PC-3 (cell line): Measurements from ENCODE around the gene BBLN. TPM values are rescaled to one million over a fixed set of nuclear protein-coding genes. Genes with fewer than 3 reads are reported as not detected.

Experiments used
- ATAC-seq: fragments of 200-7000 bp; cut with Tn5 transposase; 2 replicates; pipeline ENCODE4 v1.9.1; 2020; ENCODE audit warnings: mild to moderate bottlenecking, moderate library complexity
- BruUV-seq: library from RNA; stranded (reverse); fragments of 400-500 nt; replicated peaks from 2 replicates; lab custom pipeline; 2021; lab: Mats Ljungman, UMichigan
- CTCF ChIA-PET: fragments of 300-600 bp; sonication (Branson Sonifier 250); formaldehyde crosslinking; loops from one replicate; lab custom pipeline; 2022; ENCODE audit warnings: antibody characterized with exemption; lab: Charles Lee
- POLR2A ChIA-PET: fragments of 300-600 bp; sonication (Branson Sonifier 250); formaldehyde crosslinking; loops from one replicate; lab custom pipeline; 2022; ENCODE audit warnings: antibody characterized with exemption; ENCODE audit not compliant: unreplicated experiment; lab: Charles Lee
- DNase-seq: peaks from one replicate; pipeline ENCODE4 v3.0.0-alpha.2; 2015
- H2AFZ ChIP-seq: fragments of 300-600 bp; sonication (generic); 2 replicates; pipeline ENCODE4 v1.6.0; 2016; ENCODE audit warnings: antibody characterized with exemption, low read length
- H3F3A ChIP-seq: fragments of 300-600 bp; sonication (generic); one replicate; pipeline ENCODE4 v1.6.0; 2017; ENCODE audit warnings: antibody characterized with exemption, low read length, control low read depth, mild to moderate bottlenecking; ENCODE audit not compliant: unreplicated experiment
- H3K27ac ChIP-seq: fragments of 300-600 bp; sonication (generic); 2 replicates; pipeline ENCODE4 v1.5.1; 2016; ENCODE audit warnings: mild to moderate bottlenecking, low read length
- H3K27me3 ChIP-seq: fragments of 300-600 bp; sonication (generic); 2 replicates; pipeline ENCODE4 v1.6.1; 2016; ENCODE audit warnings: low read length, mixed read lengths
- H3K36me3 ChIP-seq: fragments of 300-600 bp; sonication (generic); 2 replicates; pipeline ENCODE4 v1.6.1; 2016; ENCODE audit warnings: low read depth, mixed run types, low read length, mixed read lengths
- H3K4me1 ChIP-seq: fragments of 300-600 bp; sonication (generic); 2 replicates; pipeline ENCODE4 v1.5.1; 2016; ENCODE audit warnings: low read length; ENCODE audit not compliant: insufficient read depth
- H3K4me2 ChIP-seq: fragments of 300-600 bp; sonication (generic); 2 replicates; pipeline ENCODE4 v1.6.0; 2016; ENCODE audit warnings: low read length
- H3K4me3 ChIP-seq: fragments of 300-600 bp; sonication (generic); 2 replicates; pipeline ENCODE4 v1.5.1; 2016; ENCODE audit warnings: mild to moderate bottlenecking, low read length, mixed read lengths
- H3K79me2 ChIP-seq: fragments of 300-600 bp; sonication (generic); 2 replicates; pipeline ENCODE4 v1.6.1; 2017; ENCODE audit warnings: low read length, mixed read lengths
- H3K9ac ChIP-seq: fragments of 300-600 bp; sonication (generic); 2 replicates; pipeline ENCODE4 v1.6.0; 2016; ENCODE audit warnings: mild to moderate bottlenecking, low read length
- H3K9me2 ChIP-seq: fragments of 300-600 bp; sonication (generic); replicated peaks from 2 replicates; pipeline ENCODE4 v1.6.1; 2016; ENCODE audit warnings: mixed run types, low read length, mixed read lengths
- H3K9me3 ChIP-seq: fragments of 300-600 bp; sonication (generic); 2 replicates; pipeline ENCODE4 v1.6.1; 2016; ENCODE audit warnings: low read length, mixed read lengths
- H4K20me1 ChIP-seq: fragments of 300-600 bp; sonication (generic); 2 replicates; pipeline ENCODE4 v1.6.1; 2016; ENCODE audit warnings: low read length, mixed read lengths
- EZH2 ChIP-seq: fragments of 300-600 bp; sonication (generic); IDR thresholded peaks from one replicate; pipeline ENCODE4 v1.6.1; 2017; ENCODE audit warnings: antibody characterized with exemption, mild to moderate bottlenecking, low read length; ENCODE audit not compliant: unreplicated experiment
- EZH2phosphoT487 ChIP-seq: fragments of 300-600 bp; sonication (generic); IDR thresholded peaks from 2 replicates; pipeline ENCODE4 v1.6.1; 2018; ENCODE audit warnings: mild to moderate bottlenecking, antibody characterized with exemption, low read length, borderline replicate concordance
- intact Hi-C: fragments of 100-400 bp; cut with micrococcal nuclease; formaldehyde crosslinking; loops from 2 replicates; pipeline ENCODE4 v1.9.0; 2023
- total RNA-seq: library from RNA; depleted of rRNA; stranded (reverse); fragments of >200 nt; gene quantifications from 2 replicates; pipeline ENCODE4 v1.2.3, GENCODE V29; 2014
- TF ChIP-seq, protein P1 (sequence below): fragments of 300-600 bp; sonication (generic); conservative IDR thresholded peaks from 2 replicates; pipeline ENCODE4 v1.5.1; 2017; ENCODE audit warnings: antibody characterized with exemption, low read depth, mild to moderate bottlenecking, low read length

BBLN gene
- total RNA-seq, 1 experiment from 2014 or later: 158 TPM

DNA sequence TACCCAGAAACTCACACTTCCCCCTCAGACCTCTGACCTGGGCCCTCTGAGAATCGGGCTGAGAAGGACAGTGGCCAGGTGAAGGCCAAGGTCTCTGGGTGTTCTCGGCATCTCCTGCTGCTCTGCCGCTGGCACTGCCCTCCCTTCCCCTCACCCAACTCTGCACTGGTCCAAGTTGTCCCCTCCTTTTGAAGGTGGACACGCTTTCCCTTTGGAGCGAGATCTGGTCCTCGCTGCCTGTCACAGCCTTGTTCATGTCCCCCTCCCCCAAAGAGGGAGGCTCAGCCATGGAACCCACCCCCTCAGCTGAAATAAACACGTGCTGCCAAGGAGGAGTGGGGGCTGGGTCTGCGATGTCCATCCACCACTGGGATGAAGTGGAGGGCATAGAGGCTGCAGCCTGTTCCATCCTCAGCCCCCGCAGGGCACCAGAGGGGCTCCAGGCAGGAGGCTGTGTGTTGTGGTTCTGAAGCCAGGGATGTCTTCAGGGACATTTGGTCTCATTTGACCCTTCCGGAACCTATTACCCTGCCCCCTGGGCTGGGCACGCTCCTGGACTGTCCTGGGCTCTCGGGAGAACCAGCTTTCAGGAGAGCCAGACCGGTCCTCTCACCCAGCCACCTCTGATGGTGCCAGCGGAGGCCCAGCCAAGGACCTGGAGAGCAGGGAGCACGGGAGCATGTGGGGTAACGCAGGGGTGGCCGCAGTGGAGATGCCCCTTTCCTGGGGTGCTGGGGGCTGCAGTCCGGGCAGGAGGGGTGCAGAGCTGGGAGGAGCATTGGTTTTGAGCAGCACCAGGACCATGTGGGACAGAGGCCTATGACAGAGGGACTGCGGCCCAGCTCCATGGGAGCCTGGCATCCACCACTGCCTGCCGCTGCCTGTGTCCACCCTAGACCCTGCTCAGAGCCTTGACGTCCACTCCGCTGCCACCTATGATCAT, 15.6 kb upstream of the BBLN start:
- no peaks in the 10 kb centered on the region for H3K27me3 ChIP-seq
- H3F3A ChIP-seq: no peaks in the 10 kb centered on the region
- POLR2A ChIA-PET: interaction anchor here (0.6 kb wide), 1 partner anchor 14 kb away, joined by 3 read pairs; no protein-coding TSS in a partner anchor
- H4K20me1 ChIP-seq: no peaks in the 10 kb centered on the region
- DNase-seq: no peak
- intact Hi-C loops: no loop called here
- H3K9me2 ChIP-seq: no peaks in the 10 kb centered on the region
- TF ChIP-seq EZH2phosphoT487: no peak
- TF ChIP-seq EZH2: no peak
- TF ChIP-seq, protein P1, sequence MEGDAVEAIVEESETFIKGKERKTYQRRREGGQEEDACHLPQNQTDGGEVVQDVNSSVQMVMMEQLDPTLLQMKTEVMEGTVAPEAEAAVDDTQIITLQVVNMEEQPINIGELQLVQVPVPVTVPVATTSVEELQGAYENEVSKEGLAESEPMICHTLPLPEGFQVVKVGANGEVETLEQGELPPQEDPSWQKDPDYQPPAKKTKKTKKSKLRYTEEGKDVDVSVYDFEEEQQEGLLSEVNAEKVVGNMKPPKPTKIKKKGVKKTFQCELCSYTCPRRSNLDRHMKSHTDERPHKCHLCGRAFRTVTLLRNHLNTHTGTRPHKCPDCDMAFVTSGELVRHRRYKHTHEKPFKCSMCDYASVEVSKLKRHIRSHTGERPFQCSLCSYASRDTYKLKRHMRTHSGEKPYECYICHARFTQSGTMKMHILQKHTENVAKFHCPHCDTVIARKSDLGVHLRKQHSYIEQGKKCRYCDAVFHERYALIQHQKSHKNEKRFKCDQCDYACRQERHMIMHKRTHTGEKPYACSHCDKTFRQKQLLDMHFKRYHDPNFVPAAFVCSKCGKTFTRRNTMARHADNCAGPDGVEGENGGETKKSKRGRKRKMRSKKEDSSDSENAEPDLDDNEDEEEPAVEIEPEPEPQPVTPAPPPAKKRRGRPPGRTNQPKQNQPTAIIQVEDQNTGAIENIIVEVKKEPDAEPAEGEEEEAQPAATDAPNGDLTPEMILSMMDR: no peak
- peak overlapping the region; percentile 83 for H3K9ac ChIP-seq
- no peaks in the 10 kb centered on the region for H3K79me2 ChIP-seq
- H3K9me3 ChIP-seq: no peaks in the 10 kb centered on the region
- CTCF ChIA-PET: no interaction called here
- H2AFZ ChIP-seq: no peak overlapping the region
- BruUV-seq: no TSS peak
- peaks cover 58% of the 10 kb centered on the region for H3K4me1 ChIP-seq
- peak overlapping the region; percentile 75 for H3K4me2 ChIP-seq
- H3K4me3 ChIP-seq: no peak overlapping the region
- no peak for ATAC-seq
- no peaks in the 10 kb centered on the region for H3K36me3 ChIP-seq
- H3K27ac ChIP-seq: peak overlapping the region; percentile 99

DNA sequence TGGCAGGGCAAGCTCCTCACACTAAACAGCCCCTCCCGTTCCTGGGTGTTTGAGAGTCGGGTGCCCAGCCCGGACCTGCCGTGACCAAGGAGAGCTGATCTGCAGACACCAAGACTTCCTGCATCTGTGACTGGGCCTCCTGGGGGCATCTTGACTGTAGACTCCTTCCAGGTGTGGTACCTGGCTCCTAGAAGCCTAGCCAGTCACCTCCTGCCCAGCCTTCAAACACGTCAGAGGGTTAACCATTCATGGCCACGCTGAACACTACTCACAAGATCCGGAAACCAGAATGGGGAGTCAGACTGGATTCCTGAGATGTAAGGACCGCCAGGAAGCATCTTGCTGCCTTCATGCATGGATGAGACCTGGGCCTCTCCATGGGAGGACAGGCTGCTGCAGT, 14.5 kb upstream of the BBLN start:
- H2AFZ ChIP-seq: no peak overlapping the region
- no peaks in the 10 kb centered on the region for H3K36me3 ChIP-seq
- POLR2A ChIA-PET: interaction anchor here (0.6 kb wide), 1 partner anchor 13 kb away, joined by 3 read pairs; no protein-coding TSS in a partner anchor
- H3K9me2 ChIP-seq: no peaks in the 10 kb centered on the region
- no peaks in the 10 kb centered on the region for H3F3A ChIP-seq
- peak overlapping the region; percentile 99 for H3K27ac ChIP-seq
- peak overlapping the region; percentile 28 for H3K4me2 ChIP-seq
- TF ChIP-seq EZH2 (no peak), EZH2phosphoT487 (no peak)
- TF ChIP-seq, protein P1: no peak
- intact Hi-C loops: no loop called here
- no peaks in the 10 kb centered on the region for H3K27me3 ChIP-seq
- H3K4me1 ChIP-seq: peaks cover 68% of the 10 kb centered on the region
- no peak overlapping the region for H3K4me3 ChIP-seq
- no peaks in the 10 kb centered on the region for H3K79me2 ChIP-seq
- CTCF ChIA-PET: no interaction called here
- BruUV-seq: no TSS peak
- DNase-seq (peak; percentile 94), ATAC-seq (peak; percentile 51)
- no peaks in the 10 kb centered on the region for H4K20me1 ChIP-seq
- no peaks in the 10 kb centered on the region for H3K9me3 ChIP-seq
- H3K9ac ChIP-seq: peak overlapping the region; percentile 85

DNA sequence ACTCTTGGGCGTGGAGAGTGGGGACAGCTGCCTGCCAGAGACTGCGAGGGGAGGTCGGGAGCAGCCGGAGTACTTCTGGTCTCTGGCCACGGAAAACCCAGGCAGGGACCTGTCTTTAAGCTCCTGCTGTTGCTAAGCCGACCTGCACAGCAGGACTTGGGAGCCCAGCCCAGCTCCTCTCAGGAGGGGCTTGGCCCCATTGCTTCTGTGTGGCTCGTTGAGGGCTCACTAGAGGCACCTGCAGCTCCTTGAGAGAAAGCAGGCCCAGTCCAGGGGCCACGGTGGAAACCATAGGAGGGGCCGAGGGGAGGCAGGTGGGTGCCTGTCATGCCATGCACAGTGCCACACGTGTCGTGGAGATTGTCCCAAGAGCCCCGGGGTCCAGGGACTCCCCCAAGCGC, 14.1 kb upstream of the BBLN start:
- no peaks in the 10 kb centered on the region for H3K79me2 ChIP-seq
- peak overlapping the region; percentile 85 for H3K9ac ChIP-seq
- intact Hi-C loops: no loop called here
- no peaks in the 10 kb centered on the region for H4K20me1 ChIP-seq
- TF ChIP-seq, protein P1: no peak
- TF ChIP-seq EZH2: no peak
- no peak for TF ChIP-seq EZH2phosphoT487
- no peaks in the 10 kb centered on the region for H3F3A ChIP-seq
- H3K27me3 ChIP-seq: no peaks in the 10 kb centered on the region
- no peaks in the 10 kb centered on the region for H3K9me3 ChIP-seq
- peak overlapping the region; percentile 99 for H3K27ac ChIP-seq
- no peaks in the 10 kb centered on the region for H3K36me3 ChIP-seq
- no peak overlapping the region for H3K4me3 ChIP-seq
- no peak overlapping the region for H2AFZ ChIP-seq
- H3K4me2 ChIP-seq: peak overlapping the region; percentile 28
- ATAC-seq (no peak), DNase-seq (no peak)
- BruUV-seq: no TSS peak
- ChIA-PET CTCF (no interaction called here), POLR2A (no interaction called here)
- H3K9me2 ChIP-seq: no peaks in the 10 kb centered on the region
- peaks cover 68% of the 10 kb centered on the region for H3K4me1 ChIP-seq
